ENCODE data around the gene JUNB.

GRCh38 chr19:12749938-12750521 is 41.3 kb upstream of the JUNB start:
- TF ChIP-seq SP1 (IDR thresholded peaks at IDR 0.05; ENCODE audit: low read depth) (no peak), CTCF (IDR thresholded peaks at IDR 0.05 in 2 of 3, conservative IDR thresholded peaks at IDR 0.05 in 1 of 3; ENCODE audit: borderline replicate concordance in 1 of 3, insufficient read depth in 1 of 3, low read depth in 2 of 3, low read length in 2 of 3) (no peak), EZH2 (IDR thresholded peaks at IDR 0.05) (no peak), MAX (IDR thresholded peaks at IDR 0.05) (no peak)
